KBM-7 (cell line): Measurements from ENCODE around the gene COG2.
"Not testable (repeated sequence)": the region's sequence is repeated elsewhere in the genome, so short reads cannot be mapped to it uniquely, and the experiment has no call there.

ENCODE experiments used
- DNase-seq: peaks from one replicate; pipeline ENCODE4 v3.0.0-alpha.2; 2015
- in situ Hi-C: fragments of 300-500 bp; cut with MboI; formaldehyde crosslinking; loops from 2 replicates; pipeline ENCODE4 v1.14.3; 2020; ENCODE audit warnings: low sequenced_read_pairs, low pct_unique_long_range_greater_than_20kb, mixed read lengths

Gene COG2

GRCh38 chr1:230707732-230708630 lies 65.7 kb downstream of the COG2 start:
- no peak for DNase-seq
- in situ Hi-C loops: no loop called here

DNA sequence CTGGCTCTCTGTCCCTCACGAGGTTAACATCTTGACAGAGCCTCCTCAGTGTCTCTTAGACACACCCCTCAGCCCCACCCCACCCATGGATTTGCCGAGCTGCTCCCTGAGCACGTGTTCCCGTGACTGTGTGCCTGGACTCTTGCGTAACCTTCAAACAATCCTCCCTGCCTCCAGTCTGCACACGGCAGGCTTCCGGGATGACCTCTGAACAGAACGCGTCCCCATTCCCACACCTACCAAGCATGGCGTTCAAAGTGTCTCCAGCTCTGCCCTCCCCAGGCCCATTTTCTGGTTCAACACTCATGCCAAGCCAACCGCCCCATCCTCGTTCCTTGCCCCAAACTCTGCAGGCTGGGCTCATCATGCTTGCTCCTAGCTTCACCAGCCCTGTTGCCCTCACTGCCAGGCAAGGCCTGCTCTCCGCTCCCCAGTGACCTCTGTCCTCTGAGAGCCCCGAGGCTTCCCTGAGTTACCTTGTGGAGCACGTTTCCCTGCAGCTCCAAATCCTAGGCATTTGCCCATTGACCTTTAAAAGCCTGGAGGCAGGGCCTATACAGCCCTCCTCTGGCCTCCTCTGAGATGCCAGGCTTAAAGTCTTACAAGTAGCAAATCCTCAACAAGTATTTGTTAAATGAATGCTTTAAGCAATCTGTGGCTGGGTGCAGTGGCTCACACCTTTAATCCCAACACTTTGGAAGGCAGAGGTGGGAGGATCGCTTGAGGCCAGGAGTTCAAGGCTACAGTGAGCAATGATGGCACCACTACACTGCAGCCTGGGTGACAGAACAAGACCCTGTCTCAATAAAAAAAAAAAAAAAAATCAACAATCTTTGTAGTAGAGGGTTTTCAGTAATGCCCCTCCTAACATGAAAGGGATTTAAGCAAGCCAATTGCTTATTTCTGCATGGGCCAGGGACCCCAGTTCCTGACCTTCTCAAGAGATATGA lies 66.6 kb downstream of the COG2 start:
- no peak for DNase-seq
- in situ Hi-C loops: no loop called here

- in situ Hi-C loops: no loop called here
- DNase-seq: no peak
Observed at GRCh38 chr1:230709619-230710542, 67.6 kb downstream of the COG2 start.

- in situ Hi-C loops: no loop called here
- no peak for DNase-seq
Observed at GRCh38 chr1:230710543-230710904, 68.2 kb downstream of the COG2 start.

GRCh38 chr1:230711245-230711644 lies 69.0 kb downstream of the COG2 start:
- no peak for DNase-seq
- in situ Hi-C loops: no loop called here

GRCh38 chr1:230712470-230712942 lies 70.2 kb downstream of the COG2 start:
- in situ Hi-C loops: no loop called here
- no peak for DNase-seq

DNA sequence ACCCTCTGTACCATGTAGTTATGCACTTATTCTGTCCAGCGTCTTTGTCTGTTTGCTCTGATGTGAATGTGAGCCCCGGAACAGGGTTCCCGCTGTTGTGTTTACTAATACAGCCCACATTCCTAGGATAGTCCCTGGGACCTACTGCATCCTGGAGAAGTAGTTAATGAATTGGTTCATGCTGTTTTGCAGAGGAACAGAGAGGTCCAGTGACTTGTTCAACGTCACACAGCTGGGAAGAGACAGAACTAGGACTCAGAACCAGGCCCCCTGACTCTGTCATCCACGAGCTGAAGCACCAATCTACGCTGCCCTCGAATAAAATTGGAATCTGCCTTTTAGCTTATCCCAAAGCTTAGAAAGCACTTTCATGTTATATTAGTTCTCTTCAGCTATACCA lies 70.9 kb downstream of the COG2 start:
- no peak for DNase-seq
- in situ Hi-C loops: no loop called here

GRCh38 chr1:230713547-230713914 lies 71.2 kb downstream of the COG2 start:
- in situ Hi-C loops: no loop called here
- no peak for DNase-seq

DNA sequence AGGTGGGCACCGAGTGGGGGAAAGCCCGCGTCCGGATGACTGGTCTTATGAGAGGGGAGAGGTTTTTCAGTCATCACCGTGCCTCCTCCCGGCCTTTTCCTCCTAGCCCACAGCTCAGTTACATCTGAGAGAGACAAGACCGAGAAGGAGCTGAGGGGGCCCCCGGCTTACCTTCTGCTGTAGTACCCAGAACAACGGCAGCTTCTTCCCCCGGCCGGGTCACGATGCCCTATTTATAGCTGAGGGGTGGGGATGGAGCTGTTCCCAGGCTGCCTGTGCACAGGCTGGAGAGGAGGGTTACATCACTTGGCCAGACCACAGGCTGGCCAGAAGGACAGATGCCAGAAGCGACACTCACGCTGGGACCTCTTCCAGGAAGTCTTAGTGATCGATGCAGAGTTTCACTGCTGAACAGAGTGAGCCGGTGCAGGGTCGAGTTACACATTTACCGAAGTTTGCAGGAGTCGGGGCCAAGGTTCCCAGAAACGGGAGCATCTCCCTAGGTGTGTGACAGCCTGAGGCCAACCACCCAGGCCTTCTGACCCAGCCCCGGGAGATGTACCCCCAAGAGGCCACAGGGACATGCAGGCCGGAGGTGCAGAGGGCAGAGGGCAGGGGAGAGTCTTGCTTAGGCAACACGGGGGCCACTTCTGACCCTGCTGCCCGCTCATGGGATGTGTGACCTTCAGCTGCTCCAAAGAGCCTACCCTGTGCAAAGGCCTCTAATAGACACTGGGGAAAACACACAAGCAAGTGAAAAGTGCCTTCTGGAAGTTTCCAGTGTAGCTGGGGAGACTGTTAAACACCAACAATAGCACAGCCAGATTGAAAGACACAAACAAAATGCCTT lies 71.9 kb downstream of the COG2 start, which contains the start of gene AGT:
Gene AGT, minus strand, starts transcription at position 208 of the 850 bp plus-strand sequence. CDS start 3,299 bp downstream, outside the sequence.
- in situ Hi-C loops: no loop called here
- no peak for DNase-seq

DNA sequence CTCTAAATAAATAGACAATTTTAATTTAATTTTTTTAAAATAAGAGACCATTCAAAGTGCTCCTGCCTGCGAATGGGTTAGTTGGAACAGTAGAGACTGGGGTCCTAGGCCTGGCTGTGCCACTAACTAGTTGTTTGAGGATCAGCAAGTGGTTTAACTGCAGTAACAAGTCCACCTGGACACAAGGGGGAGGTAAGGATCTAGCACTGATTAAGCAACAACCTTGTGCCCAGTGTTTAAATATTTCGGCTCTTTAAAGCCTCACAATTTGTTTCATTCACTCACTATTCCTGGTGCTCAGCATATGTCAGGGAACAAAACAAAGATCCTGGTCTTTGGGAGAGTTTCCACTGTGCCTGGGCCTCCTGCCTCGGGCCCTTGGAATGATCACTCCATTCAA lies 73.2 kb downstream of the COG2 start:
- DNase-seq: no peak
- in situ Hi-C loops: no loop called here

DNA sequence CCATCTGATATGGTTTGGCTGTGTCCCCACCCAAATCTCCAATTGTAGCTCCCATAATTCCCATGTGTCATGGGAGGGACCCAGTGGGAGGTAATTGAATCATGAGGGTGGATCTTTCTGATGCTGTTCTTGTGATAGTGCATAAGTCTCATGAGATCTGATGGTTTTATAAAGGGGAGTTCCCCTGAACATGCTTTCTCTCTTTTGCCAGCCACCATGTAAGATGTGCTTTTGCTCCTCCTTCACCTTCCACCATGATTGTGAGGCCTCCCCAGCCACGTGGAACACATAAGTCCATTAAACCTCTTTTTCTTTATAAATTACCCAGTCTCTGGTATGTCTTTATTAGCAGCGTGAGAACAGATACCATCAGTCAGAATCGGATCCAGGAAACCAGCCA lies 74.2 kb downstream of the COG2 start:
- DNase-seq, in situ Hi-C loops: not testable (repeated sequence)

GRCh38 chr1:230717251-230717650 lies 75.0 kb downstream of the COG2 start:
- no peak for DNase-seq
- in situ Hi-C loops: no loop called here

GRCh38 chr1:230721849-230722522 lies 79.7 kb downstream of the COG2 start:
- in situ Hi-C loops, DNase-seq: not testable (repeated sequence)

DNA sequence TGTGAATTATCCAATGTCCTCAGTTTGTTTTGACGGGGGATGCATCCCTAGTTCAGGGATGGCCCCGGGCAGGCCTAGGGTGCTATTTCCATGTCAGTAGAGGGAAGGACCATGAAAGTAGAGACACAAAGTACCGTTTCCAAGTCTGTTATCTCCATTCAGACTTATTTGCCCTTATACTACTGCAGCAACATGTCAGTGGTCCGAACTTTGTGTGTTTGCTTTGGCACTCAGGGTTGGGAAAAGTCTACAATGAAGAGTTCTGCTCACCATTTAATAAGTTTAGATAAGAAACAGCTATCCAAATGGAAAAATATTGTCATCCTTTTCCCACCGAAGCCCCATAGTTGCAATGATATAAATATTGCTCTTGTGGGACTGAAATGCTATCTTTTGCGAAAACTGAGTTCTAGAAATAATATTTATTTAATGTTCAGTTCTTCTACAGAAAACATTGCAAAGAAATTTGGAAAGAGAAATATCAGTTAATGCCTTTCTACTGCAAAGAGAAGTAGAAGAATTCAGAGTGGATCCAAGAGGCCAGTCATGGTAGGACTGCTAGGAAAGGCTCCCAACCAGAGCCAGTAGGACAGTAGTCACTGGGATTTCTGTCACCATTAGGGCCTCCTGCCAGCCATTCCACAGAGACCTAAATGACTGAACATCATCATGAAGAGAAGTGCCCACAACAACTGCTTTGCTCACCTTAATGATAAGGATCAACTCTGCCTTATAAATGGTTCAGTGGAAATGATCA lies 83.2 kb downstream of the COG2 start:
- in situ Hi-C loops: no loop called here
- no peak for DNase-seq

DNA sequence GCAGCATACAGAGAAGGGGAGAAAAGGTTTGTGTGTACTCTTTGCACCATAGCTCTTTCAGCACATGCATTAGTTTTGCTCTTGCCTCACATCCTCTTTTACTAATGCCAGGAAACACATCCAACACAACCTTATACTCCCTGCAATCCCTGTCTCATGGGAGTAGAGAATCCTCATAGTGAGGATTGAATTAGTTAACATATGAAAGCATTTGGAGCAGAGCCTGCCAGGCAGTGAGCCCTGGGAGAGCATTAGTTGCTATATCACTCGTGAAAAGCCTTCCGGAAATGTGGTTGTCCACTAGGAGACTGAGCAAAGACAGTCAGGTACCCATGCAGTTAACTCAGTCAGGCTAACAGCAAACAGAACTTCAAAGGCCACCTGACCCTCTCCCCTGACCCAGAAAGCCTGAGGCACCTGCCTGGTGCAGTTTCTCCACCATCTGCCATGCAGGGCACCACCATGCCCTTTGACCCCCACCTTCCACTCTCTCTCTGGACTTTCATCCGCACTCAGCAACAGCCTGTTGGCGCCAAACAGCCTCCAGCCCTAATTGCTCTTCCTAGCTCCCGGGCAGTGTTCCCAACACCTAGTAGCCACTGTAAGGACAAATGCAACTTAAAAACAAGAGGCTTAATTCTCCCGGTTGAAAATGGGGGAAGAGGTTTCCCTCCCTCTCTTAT lies 86.6 kb downstream of the COG2 start:
- in situ Hi-C loops: no loop called here
- DNase-seq: no peak

- no peak for DNase-seq
- in situ Hi-C loops: no loop called here
Observed at GRCh38 chr1:230730977-230731376, 88.7 kb downstream of the COG2 start.
